RWPE2 (cell line): ENCODE results near the gene M1AP.

ENCODE experiments used
- ATAC-seq: fragments of 200-7000 bp; cut with Tn5 transposase; 3 replicates; pipeline ENCODE4 v1.9.1; 2021; ENCODE audit warnings: low read depth
- DNase-seq: peaks from one replicate; pipeline ENCODE4 v3.0.0-alpha.2; 2020; ENCODE audit warnings: low spot score
- H3K27ac ChIP-seq: fragments of 450-650 bp; 2 replicates; pipeline ENCODE4 v1.5.1; 2017; ENCODE audit warnings: mild to moderate bottlenecking; ENCODE audit not compliant: poor library complexity, severe bottlenecking
- H3K27me3 ChIP-seq: fragments of 250-450 bp; sonication (Bioruptor Pico); 2 replicates; pipeline ENCODE4 v1.5.1; 2021; ENCODE audit warnings: mild to moderate bottlenecking, moderate library complexity; ENCODE audit not compliant: insufficient read depth, poor library complexity, severe bottlenecking
- H3K36me3 ChIP-seq: fragments of 250-450 bp; sonication (Bioruptor Pico); 2 replicates; pipeline ENCODE4 v1.5.1; 2020; ENCODE audit warnings: low read depth, mild to moderate bottlenecking, moderate library complexity
- H3K4me1 ChIP-seq: fragments of 250-450 bp; sonication (Bioruptor Pico); 2 replicates; pipeline ENCODE4 v1.5.1; 2021; ENCODE audit warnings: mild to moderate bottlenecking, moderate library complexity; ENCODE audit not compliant: insufficient read depth, poor library complexity, severe bottlenecking
- H3K4me3 ChIP-seq: fragments of 250-450 bp; sonication (Bioruptor Pico); 2 replicates; pipeline ENCODE4 v1.5.1; 2021; ENCODE audit warnings: mild to moderate bottlenecking, moderate library complexity; ENCODE audit not compliant: severe bottlenecking
- H3K9me3 ChIP-seq: fragments of 250-450 bp; sonication (Bioruptor Pico); 2 replicates; pipeline ENCODE4 v1.5.1; 2021; ENCODE audit warnings: mild to moderate bottlenecking, moderate library complexity; ENCODE audit not compliant: severe bottlenecking
- TF ChIP-seq, protein P1 (sequence below): fragments of 450-650 bp; IDR thresholded peaks from one replicate; pipeline ENCODE4 v1.5.1; 2017; ENCODE audit warnings: mild to moderate bottlenecking, moderate library complexity; ENCODE audit not compliant: poor library complexity, severe bottlenecking

Gene M1AP

DNA sequence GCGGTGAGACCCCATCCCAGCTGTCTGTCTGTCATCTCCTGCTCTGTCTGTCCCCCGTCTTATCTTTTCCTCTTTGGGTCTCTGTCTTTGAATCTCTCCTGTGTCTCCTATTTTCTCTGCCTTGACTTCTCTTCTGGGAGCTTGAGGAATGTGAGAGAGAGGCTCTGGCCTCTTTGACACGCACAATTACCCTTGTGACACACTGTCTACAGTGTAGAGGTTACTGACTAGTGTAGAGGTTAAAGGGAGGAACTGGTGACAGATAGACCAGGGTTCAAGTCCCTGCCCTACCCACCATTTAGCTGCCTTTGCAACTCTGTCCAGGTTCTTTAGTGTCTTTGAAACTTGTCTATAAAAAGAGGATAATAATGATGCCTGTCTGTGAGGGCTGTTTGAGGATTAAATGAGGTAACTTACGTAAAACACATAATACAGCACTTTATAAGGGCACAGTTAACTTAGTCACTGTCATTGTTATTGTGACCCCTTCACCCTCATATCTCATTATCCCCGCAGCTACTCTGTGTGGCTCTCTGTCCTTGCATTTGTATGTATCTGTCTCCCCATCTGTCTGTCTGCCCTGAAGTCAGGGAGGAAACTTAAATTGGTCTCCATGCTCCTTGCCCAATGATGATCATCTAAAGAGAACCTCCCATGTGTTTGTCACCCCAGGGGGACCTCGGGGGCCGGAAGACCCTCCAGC is 25.8 kb upstream of the M1AP start:
- TF ChIP-seq, protein P1, sequence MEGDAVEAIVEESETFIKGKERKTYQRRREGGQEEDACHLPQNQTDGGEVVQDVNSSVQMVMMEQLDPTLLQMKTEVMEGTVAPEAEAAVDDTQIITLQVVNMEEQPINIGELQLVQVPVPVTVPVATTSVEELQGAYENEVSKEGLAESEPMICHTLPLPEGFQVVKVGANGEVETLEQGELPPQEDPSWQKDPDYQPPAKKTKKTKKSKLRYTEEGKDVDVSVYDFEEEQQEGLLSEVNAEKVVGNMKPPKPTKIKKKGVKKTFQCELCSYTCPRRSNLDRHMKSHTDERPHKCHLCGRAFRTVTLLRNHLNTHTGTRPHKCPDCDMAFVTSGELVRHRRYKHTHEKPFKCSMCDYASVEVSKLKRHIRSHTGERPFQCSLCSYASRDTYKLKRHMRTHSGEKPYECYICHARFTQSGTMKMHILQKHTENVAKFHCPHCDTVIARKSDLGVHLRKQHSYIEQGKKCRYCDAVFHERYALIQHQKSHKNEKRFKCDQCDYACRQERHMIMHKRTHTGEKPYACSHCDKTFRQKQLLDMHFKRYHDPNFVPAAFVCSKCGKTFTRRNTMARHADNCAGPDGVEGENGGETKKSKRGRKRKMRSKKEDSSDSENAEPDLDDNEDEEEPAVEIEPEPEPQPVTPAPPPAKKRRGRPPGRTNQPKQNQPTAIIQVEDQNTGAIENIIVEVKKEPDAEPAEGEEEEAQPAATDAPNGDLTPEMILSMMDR: no peak
- Histone ChIP-seq H3K27ac (no peak overlapping the region), H3K4me3 (no peak overlapping the region), H3K9me3 (no peaks in the 10 kb centered on the region), H3K36me3 (peaks cover 4% of the 10 kb centered on the region), H3K27me3 (no peaks in the 10 kb centered on the region), H3K4me1 (no peaks in the 10 kb centered on the region)
- DNase-seq: no peak
- no peak for ATAC-seq

- TF ChIP-seq, protein P1: no peak
- ATAC-seq (peak; percentile 51; the same call in 1 of the 3 replicates), DNase-seq (no peak)
- Histone ChIP-seq H3K36me3 (peaks cover 4% of the 10 kb centered on the region), H3K27me3 (no peaks in the 10 kb centered on the region), H3K4me3 (no peak overlapping the region), H3K4me1 (no peaks in the 10 kb centered on the region), H3K9me3 (no peaks in the 10 kb centered on the region), H3K27ac (no peak overlapping the region)
These were observed 23.3 kb upstream of the M1AP start for GRCh38 chr2:74671479-74671878.

DNA sequence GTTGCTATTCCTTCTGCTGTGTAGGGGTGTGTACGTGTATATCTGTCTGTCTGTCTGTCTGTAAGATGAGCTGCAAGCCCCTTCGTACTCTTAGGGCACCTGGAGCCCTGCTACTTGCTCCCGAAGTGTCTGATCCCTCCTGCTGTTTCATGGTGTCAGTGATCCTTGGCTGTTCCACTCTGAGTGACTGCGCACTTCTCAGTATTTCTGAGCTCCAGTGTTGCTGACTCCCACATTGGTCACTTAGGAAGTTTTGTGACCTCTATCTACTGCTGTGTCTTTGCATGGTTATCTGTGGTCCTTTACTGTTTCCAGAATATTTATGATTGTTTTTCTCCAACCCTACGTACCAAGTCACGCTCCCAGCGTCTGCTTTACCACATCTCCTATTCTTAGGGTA is 22.1 kb upstream of the M1AP start:
- Histone ChIP-seq H3K27me3 (no peaks in the 10 kb centered on the region), H3K4me3 (no peak overlapping the region), H3K4me1 (no peaks in the 10 kb centered on the region), H3K36me3 (no peaks in the 10 kb centered on the region; the same call in none of the 2 replicates), H3K9me3 (no peaks in the 10 kb centered on the region), H3K27ac (no peak overlapping the region)
- ATAC-seq: no peak
- DNase-seq: no peak
- TF ChIP-seq, protein P1: no peak

DNA sequence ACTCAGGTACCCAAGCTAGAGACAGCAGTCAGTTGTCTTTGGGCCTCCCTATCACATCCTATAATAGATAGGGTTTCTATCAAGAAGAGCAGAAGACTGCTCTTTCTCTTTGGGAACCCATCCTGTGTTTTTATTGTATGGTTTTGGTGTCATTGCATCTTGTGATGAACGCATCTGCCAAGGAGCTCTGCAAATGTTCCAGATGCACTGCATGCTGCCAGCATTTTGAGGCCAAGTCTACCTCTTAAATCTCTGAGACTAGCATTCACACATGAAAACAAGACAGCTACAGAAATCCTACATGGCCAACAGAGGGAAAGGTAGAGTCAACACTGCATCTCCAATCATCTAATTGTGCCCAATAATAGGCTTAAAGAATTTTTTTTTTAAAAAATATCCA is 20.0 kb upstream of the M1AP start:
- Histone ChIP-seq H3K4me3 (no peak overlapping the region), H3K36me3 (peaks cover under 1% of the 10 kb centered on the region; the same call in 1 of the 2 replicates), H3K27ac (no peak overlapping the region), H3K9me3 (no peaks in the 10 kb centered on the region), H3K4me1 (no peaks in the 10 kb centered on the region), H3K27me3 (no peaks in the 10 kb centered on the region)
- DNase-seq (no peak), ATAC-seq (no peak)
- TF ChIP-seq, protein P1: no peak

DNA sequence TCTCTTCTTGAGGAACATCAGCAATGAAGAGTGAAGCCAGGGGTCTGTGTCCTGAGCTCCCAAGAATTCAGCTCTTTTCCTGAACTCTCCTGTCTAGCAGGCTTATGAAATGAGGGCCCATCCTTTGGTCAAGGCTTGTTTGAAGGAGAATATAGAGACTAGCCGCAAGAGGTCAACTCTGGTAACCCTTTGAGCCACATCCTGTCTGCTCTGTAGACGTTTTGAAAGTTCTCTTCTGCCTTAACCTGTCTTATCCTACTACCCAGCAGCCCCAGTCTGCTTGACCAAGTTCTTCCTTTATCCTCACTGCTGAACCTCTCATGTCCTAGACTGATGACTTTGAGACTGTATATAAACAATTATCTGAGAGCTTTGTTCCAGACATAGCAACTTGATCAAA is 11.3 kb upstream of the M1AP start:
- Histone ChIP-seq H3K27ac (no peak overlapping the region), H3K4me3 (no peak overlapping the region), H3K27me3 (no peaks in the 10 kb centered on the region), H3K4me1 (peaks cover 7% of the 10 kb centered on the region), H3K36me3 (peaks cover 10% of the 10 kb centered on the region), H3K9me3 (no peaks in the 10 kb centered on the region)
- DNase-seq (no peak), ATAC-seq (no peak)
- TF ChIP-seq, protein P1: no peak
